NCI-H1417 treated with DMSO at 0.1 percent for 48 hours (cell line): ENCODE results near the gene AS3MT.
"Not testable (repeated sequence)": the region's sequence is repeated elsewhere in the genome, so short reads cannot be mapped to it uniquely, and the experiment has no call there.

Source experiments
- DNase-seq: peaks from one replicate; lab custom pipeline; 2025; lab: John Stamatoyannopoulos, UW

The AS3MT gene

GRCh38 chr10:102855731-102856436, 13.4 kb upstream of the AS3MT start:
- DNase-seq, result not testable (repeated sequence)

- no peak for DNase-seq
Measured at GRCh38 chr10:102856758-102857424, 12.4 kb upstream of the AS3MT start.

- no peak for DNase-seq
Measured at GRCh38 chr10:102859911-102860310, 9.4 kb upstream of the AS3MT start.

DNA sequence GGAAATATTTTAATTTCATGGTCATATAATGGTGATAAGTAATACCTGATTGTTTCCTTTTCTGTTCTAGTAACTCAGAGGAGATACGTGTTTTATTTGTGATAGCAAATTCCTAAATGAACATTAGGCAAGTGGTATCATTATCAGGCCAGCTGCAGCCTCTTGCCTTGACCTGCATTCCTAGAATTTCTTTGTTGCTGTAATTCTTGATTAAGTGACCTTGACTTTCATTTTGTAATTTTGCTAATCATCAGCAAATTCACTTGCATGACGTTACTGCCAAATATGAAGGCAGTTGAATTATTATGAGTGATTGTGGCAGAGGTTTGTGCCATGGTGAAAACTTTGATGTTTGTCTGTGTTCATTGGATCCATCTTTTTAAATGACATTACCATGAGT, 5.6 kb upstream of the AS3MT start:
- DNase-seq, result no peak

GRCh38 chr10:102865620-102866019, 3.6 kb upstream of the AS3MT start:
- no peak for DNase-seq

DNA sequence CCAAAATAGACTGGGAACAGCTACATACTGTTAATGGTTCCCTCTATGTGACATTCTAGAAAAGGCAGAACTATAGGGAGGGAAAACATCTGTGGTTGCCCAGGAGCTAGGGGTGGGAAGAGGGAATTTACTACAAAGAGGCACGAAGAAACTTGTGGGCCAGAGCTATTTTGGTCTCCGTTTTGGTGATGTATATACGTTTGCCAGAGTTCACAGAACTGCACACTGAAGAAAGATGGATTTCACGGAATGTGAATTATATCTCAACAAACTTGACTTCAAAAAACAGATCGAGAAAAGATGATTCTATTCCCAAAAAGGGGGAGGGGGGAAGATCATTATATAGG, 386 bp upstream of the AS3MT start:
- no peak for DNase-seq

DNA sequence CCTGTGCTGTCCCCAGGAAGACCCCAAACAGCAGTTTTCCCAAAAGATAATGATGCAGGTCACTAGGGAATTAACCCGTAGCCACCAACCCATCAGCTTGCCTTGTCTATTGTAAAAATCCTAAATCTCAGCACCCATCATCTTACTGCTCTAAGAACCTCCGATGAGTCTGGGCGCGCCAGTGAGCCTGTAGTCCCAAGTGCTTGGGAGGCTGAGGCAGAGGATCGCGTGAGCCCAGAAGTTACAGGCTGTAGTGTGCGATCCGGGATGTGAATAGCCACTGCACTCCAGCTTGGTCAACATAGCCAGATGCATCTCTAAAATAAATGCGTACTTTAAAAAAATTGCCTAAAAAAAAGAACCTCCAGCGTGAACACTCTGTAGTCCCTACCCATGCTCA, 951 bp downstream of the AS3MT start:
- no peak for DNase-seq

DNA sequence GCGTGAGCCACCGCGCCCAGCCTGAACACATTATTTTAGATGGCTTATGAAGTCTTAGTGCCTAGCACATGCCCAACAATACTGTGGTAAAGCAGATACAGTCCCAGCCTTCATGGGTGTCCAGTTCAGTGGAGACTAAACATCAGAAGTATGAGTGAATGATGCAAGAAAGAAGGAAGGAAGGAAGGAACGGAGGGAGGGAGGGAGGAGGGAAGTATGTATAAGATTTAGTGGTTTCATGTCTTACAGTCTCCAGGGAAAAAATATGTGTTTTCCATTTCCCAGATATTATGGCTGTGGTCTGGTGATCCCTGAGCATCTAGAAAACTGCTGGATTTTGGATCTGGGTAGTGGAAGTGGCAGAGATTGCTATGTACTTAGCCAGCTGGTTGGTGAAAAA, 2.9 kb downstream of the AS3MT start:
- DNase-seq, result no peak

DNA sequence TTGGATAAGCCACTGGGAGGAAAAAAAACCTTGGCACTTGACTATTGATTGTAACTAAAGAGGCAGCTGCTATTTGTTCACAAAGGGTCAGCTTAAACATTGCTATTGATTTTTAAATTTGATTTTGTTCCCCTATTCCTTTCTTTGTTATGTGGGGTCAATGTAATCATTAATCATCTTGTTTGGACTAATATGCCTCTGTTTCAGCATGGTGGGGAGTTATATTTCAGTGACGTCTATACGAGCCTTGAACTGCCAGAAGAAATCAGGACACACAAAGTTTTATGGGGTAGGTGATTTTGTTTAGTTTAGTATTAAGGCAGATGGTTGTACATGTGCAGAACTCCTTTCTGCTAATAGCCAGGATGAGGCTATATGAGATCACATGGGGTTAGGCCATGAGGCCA, 7.5 kb downstream of the AS3MT start:
- no peak for DNase-seq

DNA sequence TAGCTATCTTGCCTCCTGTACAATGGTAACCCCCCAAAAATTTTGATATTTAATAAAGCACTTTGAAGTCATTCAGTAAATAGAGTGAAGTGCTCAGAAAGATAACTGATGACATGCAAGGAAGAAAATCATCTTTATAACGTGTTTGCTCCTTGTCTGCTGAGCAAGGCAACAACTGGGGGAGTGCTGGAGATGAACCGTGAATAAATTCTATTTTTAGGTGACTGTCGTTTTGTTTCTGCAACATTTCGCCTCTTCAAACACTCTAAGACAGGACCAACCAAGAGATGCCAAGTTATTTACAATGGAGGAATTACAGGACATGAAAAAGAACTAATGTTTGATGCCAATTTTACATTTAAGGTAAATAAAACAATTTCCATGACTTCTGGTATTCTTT, 9.4 kb downstream of the AS3MT start:
- DNase-seq, result no peak

DNA sequence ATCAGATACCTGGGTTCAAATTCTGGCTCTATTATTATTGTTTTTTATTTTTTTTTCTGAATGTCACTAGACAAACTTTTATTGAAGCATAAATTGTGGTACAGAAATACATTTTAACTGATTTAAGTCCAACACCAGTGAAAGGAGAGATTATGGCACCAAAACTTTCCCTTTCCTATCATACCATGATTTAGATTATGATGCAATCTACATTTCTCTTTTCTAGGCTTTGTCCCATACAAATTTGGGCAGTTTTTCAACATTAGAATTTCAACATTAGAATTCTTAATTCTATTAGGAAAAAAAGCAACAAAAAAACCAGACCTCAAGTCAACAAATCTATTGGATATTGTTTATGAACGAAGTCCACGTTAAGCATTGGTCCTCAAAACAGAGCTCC, 11.0 kb downstream of the AS3MT start:
- no peak for DNase-seq

DNA sequence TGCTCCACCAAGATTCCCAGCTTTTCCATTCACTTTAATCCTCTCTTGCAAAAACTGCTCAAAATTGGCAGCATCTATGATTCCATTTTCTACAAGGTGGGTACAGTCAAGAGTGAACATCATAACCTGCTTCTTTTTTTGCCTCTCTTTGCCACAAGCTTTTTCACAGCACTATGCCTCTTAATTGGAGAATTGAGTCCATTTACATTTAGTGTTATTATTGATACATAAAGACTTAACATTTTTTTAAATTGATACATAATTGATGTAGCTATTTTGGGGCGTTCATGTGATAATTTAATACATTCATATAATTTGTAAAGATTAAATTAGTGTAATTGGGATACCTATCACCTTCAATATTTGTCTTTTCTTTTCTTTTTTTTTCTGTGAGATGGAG, 18.8 kb downstream of the AS3MT start:
- no peak for DNase-seq

GRCh38 chr10:102894466-102895213, 25.4 kb downstream of the AS3MT start:
- DNase-seq, result no peak

- DNase-seq, result no peak
Measured at GRCh38 chr10:102900006-102900405, 30.7 kb downstream of the AS3MT start.

- DNase-seq, result no peak
Measured at GRCh38 chr10:102904346-102904745, 35.1 kb downstream of the AS3MT start.

DNA sequence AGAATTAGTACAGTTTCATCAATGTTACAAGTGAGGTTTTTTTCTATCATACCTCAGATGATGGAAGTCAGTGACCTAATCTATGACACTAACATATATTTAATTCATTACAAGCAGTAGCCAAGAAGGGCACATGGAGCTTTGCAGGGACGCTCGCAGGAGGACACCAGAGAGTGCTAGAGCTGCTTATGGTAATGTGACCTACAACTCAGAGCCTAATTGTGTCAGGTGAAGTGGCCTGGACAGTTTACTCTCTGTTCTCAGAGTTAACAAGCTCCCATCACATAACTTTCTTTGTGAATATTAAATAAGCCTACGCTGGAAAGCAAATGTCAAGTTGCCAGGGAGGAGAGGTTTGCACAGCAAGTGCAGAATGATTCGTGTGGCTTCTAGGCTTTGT, 37.2 kb downstream of the AS3MT start:
- no peak for DNase-seq

DNA sequence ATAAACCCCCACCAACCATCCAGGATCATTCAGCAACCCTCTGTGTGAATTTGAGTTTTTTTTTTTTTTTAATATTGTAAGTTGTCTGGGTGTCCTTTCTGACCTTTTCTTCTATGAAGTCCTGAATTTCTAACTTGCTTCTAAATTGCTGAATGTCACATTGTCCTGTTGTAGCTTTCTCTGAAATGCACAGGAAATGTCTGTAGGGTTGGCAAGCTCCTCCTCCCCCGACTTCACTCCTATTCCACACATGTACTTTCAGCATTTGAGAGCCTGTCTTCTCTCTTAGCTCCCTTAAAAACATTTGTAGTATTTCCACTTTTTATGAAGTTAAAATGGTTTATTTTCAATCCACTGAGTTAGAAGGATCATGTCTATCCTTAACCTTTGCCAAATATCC, 45.5 kb downstream of the AS3MT start:
- no peak for DNase-seq

- DNase-seq, result no peak
Measured at GRCh38 chr10:102916173-102916572, 46.9 kb downstream of the AS3MT start.

GRCh38 chr10:102917314-102917961, 48.2 kb downstream of the AS3MT start:
- DNase-seq, result no peak

- DNase-seq, result peak; percentile 93
Measured at GRCh38 chr10:102917962-102918816, 48.9 kb downstream of the AS3MT start, which contains the start of gene CNNM2. CNNM2 (plus strand) TSS chr10:102918294; CDS start chr10:102918481, 187 bp downstream.

DNA sequence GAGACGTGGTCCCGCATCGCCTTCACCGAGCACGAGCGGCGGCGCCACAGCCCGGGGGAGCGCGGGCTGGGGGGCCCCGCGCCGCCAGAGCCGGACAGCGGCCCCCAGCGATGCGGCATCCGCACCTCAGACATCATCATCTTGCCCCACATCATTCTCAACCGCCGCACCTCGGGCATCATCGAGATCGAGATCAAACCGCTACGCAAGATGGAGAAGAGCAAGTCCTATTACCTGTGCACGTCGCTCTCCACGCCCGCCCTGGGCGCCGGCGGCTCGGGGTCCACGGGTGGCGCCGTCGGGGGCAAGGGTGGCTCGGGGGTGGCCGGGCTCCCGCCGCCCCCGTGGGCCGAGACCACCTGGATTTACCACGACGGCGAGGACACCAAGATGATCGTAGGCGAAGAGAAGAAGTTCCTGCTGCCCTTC, 49.6 kb downstream of the AS3MT start:
- DNase-seq, result no peak
